GM12878 (cell line): ENCODE data around the gene CACFD1.

ENCODE experiments used
- CHD2 ChIP-seq: IDR thresholded peaks from 2 replicates; pipeline ENCODE4 v1.6.1; 2011; ENCODE audit warnings: low read depth, low read length, improper control_type of control experiment, borderline replicate concordance
- EP300 ChIP-seq, 2 experiments: fragments of 150-350 bp in 1 of 2; IDR thresholded peaks; 2 replicates each; pipeline ENCODE4 v1.6.1; 2011 to 2012; ENCODE audit warnings: low read depth in 2 of 2, low read length in 2 of 2, borderline replicate concordance in 1 of 2, improper control_type of control experiment in 1 of 2, inconsistent platforms in 1 of 2; ENCODE audit not compliant: control insufficient read depth in 1 of 2
- MXI1 ChIP-seq: fragments of 150-350 bp; IDR thresholded peaks from 2 replicates; pipeline ENCODE4 v1.6.1; 2011; ENCODE audit warnings: low read depth, mild to moderate bottlenecking, inconsistent platforms, low read length, improper control_type of control experiment
- NFYA ChIP-seq: IDR thresholded peaks from 2 replicates; pipeline ENCODE4 v1.6.1; 2011; ENCODE audit warnings: low read depth, mild to moderate bottlenecking, low read length, improper control_type of control experiment, borderline replicate concordance
- TCF12 ChIP-seq: IDR thresholded peaks from 2 replicates; pipeline ENCODE4 v1.6.1; 2011; ENCODE audit warnings: low read depth, mild to moderate bottlenecking, low read length
- YBX1 ChIP-seq: fragments of 450-650 bp; IDR thresholded peaks from 2 replicates; pipeline ENCODE4 v1.6.1; 2016; ENCODE audit warnings: antibody characterized with exemption
- ZSCAN29 ChIP-seq: fragments of 450-650 bp; IDR thresholded peaks from 2 replicates; pipeline ENCODE4 v1.6.1; 2017; ENCODE audit warnings: mild to moderate bottlenecking, moderate library complexity
- TF ChIP-seq, protein P1 (sequence below): fragments of 450-650 bp; IDR thresholded peaks from 2 replicates; pipeline ENCODE4 v1.6.1; 2018; ENCODE audit warnings: mild to moderate bottlenecking, low read depth, moderate library complexity; ENCODE audit not compliant: partially characterized antibody
- TF ChIP-seq, protein P2 (sequence below), 3 experiments: IDR thresholded peaks in 2 of 3; conservative IDR thresholded peaks in 1 of 3; 2 replicates each; pipeline ENCODE4 v1.5.1; 2011; ENCODE audit warnings: low read depth in 3 of 3, low read length in 3 of 3, mild to moderate bottlenecking in 3 of 3, control low read depth in 2 of 3, moderate library complexity in 2 of 3, inconsistent platforms in 1 of 3, mixed read lengths in 1 of 3; ENCODE audit not compliant: control insufficient read depth in 2 of 3, insufficient read depth in 1 of 3; ENCODE audit errors: extremely low read depth in 1 of 3

DNA sequence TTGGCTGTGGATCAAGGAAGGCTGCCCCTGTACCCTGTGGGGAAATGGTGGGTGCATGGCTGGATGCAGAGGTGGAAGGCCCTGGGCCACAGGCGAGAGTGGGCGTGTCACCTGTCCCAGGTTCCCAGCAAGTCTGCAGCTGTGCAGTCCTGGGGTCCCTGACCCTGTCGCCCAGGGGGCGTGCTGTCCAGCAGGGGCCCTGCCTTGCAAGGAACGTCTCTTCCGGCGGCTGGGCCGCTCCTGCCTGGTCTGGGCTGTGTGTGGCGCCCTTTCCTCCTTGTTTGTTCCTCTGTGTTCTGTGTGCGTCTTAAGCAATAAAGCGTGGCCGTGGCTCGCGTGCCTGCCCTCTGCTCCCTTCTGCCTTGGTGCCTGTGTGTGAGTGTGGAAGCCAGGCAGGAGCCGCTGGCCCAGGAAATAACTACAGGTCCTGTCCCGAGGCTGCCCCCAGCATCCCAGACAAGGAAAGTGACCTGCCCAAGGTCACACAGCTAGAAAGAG is 10.7 kb downstream of the CACFD1 start:
- TF ChIP-seq CHD2, result no peak
- no peak for TF ChIP-seq NFYA
- TF ChIP-seq, protein P1, sequence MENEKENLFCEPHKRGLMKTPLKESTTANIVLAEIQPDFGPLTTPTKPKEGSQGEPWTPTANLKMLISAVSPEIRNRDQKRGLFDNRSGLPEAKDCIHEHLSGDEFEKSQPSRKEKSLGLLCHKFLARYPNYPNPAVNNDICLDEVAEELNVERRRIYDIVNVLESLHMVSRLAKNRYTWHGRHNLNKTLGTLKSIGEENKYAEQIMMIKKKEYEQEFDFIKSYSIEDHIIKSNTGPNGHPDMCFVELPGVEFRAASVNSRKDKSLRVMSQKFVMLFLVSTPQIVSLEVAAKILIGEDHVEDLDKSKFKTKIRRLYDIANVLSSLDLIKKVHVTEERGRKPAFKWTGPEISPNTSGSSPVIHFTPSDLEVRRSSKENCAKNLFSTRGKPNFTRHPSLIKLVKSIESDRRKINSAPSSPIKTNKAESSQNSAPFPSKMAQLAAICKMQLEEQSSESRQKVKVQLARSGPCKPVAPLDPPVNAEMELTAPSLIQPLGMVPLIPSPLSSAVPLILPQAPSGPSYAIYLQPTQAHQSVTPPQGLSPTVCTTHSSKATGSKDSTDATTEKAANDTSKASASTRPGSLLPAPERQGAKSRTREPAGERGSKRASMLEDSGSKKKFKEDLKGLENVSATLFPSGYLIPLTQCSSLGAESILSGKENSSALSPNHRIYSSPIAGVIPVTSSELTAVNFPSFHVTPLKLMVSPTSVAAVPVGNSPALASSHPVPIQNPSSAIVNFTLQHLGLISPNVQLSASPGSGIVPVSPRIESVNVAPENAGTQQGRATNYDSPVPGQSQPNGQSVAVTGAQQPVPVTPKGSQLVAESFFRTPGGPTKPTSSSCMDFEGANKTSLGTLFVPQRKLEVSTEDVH, result no peak
- TF ChIP-seq, protein P2, sequence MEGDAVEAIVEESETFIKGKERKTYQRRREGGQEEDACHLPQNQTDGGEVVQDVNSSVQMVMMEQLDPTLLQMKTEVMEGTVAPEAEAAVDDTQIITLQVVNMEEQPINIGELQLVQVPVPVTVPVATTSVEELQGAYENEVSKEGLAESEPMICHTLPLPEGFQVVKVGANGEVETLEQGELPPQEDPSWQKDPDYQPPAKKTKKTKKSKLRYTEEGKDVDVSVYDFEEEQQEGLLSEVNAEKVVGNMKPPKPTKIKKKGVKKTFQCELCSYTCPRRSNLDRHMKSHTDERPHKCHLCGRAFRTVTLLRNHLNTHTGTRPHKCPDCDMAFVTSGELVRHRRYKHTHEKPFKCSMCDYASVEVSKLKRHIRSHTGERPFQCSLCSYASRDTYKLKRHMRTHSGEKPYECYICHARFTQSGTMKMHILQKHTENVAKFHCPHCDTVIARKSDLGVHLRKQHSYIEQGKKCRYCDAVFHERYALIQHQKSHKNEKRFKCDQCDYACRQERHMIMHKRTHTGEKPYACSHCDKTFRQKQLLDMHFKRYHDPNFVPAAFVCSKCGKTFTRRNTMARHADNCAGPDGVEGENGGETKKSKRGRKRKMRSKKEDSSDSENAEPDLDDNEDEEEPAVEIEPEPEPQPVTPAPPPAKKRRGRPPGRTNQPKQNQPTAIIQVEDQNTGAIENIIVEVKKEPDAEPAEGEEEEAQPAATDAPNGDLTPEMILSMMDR (IDR thresholded peaks at IDR 0.05 in 2 of 3, conservative IDR thresholded peaks at IDR 0.05 in 1 of 3; ENCODE audit: control insufficient read depth in 2 of 3, extremely low read depth in 1 of 3, insufficient read depth in 1 of 3, low read depth in 3 of 3, low read length in 3 of 3), result no peak
- TF ChIP-seq MXI1, result no peak
- no peak for TF ChIP-seq ZSCAN29
- TF ChIP-seq EP300 (IDR thresholded peaks at IDR 0.05; ENCODE audit: borderline replicate concordance in 1 of 2, control insufficient read depth in 1 of 2, low read depth in 2 of 2, low read length in 2 of 2), result no peak
- no peak for TF ChIP-seq YBX1
- TF ChIP-seq TCF12, result no peak
